PFSK-1 (cell line): ENCODE data around the gene AKT2.

ENCODE experiments used
- POLR2AphosphoS5 ChIP-seq: IDR thresholded peaks from 2 replicates; pipeline ENCODE4 v1.6.1; 2012; ENCODE audit warnings: low read depth, mild to moderate bottlenecking, control low read depth, low read length, moderate library complexity
- TF ChIP-seq, protein P1 (sequence below), 2 experiments: IDR thresholded peaks; 2 replicates each; pipeline versions ENCODE4 v1.6.1 to v1.8.0; 2011 to 2012; ENCODE audit warnings: low read depth in 2 of 2, low read length in 2 of 2, control low read depth in 1 of 2, inconsistent platforms in 1 of 2, mild to moderate bottlenecking in 1 of 2, moderate library complexity in 1 of 2; ENCODE audit not compliant: insufficient read depth in 1 of 2

- no peak for TF ChIP-seq POLR2AphosphoS5
- TF ChIP-seq, protein P1, sequence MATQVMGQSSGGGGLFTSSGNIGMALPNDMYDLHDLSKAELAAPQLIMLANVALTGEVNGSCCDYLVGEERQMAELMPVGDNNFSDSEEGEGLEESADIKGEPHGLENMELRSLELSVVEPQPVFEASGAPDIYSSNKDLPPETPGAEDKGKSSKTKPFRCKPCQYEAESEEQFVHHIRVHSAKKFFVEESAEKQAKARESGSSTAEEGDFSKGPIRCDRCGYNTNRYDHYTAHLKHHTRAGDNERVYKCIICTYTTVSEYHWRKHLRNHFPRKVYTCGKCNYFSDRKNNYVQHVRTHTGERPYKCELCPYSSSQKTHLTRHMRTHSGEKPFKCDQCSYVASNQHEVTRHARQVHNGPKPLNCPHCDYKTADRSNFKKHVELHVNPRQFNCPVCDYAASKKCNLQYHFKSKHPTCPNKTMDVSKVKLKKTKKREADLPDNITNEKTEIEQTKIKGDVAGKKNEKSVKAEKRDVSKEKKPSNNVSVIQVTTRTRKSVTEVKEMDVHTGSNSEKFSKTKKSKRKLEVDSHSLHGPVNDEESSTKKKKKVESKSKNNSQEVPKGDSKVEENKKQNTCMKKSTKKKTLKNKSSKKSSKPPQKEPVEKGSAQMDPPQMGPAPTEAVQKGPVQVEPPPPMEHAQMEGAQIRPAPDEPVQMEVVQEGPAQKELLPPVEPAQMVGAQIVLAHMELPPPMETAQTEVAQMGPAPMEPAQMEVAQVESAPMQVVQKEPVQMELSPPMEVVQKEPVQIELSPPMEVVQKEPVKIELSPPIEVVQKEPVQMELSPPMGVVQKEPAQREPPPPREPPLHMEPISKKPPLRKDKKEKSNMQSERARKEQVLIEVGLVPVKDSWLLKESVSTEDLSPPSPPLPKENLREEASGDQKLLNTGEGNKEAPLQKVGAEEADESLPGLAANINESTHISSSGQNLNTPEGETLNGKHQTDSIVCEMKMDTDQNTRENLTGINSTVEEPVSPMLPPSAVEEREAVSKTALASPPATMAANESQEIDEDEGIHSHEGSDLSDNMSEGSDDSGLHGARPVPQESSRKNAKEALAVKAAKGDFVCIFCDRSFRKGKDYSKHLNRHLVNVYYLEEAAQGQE (IDR thresholded peaks at IDR 0.05; ENCODE audit: insufficient read depth in 1 of 2, low read depth in 2 of 2, low read length in 2 of 2) = no peak
These were observed 52.0 kb downstream of the AKT2 start for GRCh38 chr19:40232949-40233810.
